Upper lobe of left lung (tissue), 6 donors: ENCODE results near the gene VASN. TPM values are rescaled to one million over a fixed set of nuclear protein-coding genes. Genes with fewer than 3 reads are reported as not detected.
A peak's percentile ranks its signal among the peaks of the same experiment; 100 is the strongest.
"Not testable (repeated sequence)": the region's sequence is repeated elsewhere in the genome, so short reads cannot be mapped to it uniquely, and the experiment has no call there.

ENCODE experiments used
- ATAC-seq, 2 donors: fragments of 200-7000 bp; cut with Tn5 transposase; one replicate each; pipeline ENCODE4 v1.9.1; 2022; ENCODE audit warnings: mild to moderate bottlenecking in 2 of 2, moderate library complexity in 2 of 2; ENCODE audit not compliant: low FRiP score in 2 of 2
- DNase-seq, 2 donors: peaks; one replicate each; pipeline ENCODE4 v3.0.0-alpha.2; 2019 to 2020
- H3K27ac ChIP-seq, 4 donors: fragments of 200-600 bp; sonication (generic); one replicate each; pipeline ENCODE4 v1.5.1; 2016 to 2019
- H3K27me3 ChIP-seq, 4 donors: fragments of 200-600 bp; sonication (generic); one replicate each; pipeline ENCODE4 v1.5.1; 2017 to 2019
- H3K36me3 ChIP-seq, 4 donors: fragments of 200-600 bp; sonication (generic); one replicate each; pipeline ENCODE4 v1.5.1; 2016 to 2019
- H3K4me1 ChIP-seq, 4 donors: fragments of 200-600 bp; sonication (generic); one replicate each; pipeline ENCODE4 v1.5.1; 2018 to 2019
- H3K4me3 ChIP-seq, 4 donors: fragments of 200-600 bp; sonication (generic); one replicate each; pipeline ENCODE4 v1.5.1; 2017 to 2019; ENCODE audit warnings: mild to moderate bottlenecking in 2 of 4, moderate library complexity in 1 of 4
- H3K9me3 ChIP-seq, 4 donors: fragments of 200-600 bp; sonication (generic); one replicate each; pipeline ENCODE4 v1.5.1; 2018 to 2019
- EP300 ChIP-seq, 4 donors: sonication (generic); formaldehyde crosslinking; IDR thresholded peaks; one replicate each; pipeline ENCODE4 v1.5.1; 2017; ENCODE audit warnings: antibody characterized with exemption in 4 of 4, control low read depth in 2 of 4
- POLR2A ChIP-seq, 4 donors: fragments of 450-650 bp; IDR thresholded peaks; one replicate each; pipeline ENCODE4 v1.5.1; 2016 to 2017; ENCODE audit warnings: antibody characterized with exemption in 4 of 4, mild to moderate bottlenecking in 2 of 4
- POLR2AphosphoS5 ChIP-seq, 2 donors: sonication (generic); formaldehyde crosslinking; IDR thresholded peaks; one replicate each; pipeline ENCODE4 v1.5.1; 2017; ENCODE audit warnings: antibody characterized with exemption in 2 of 2
- WGBS, 2 donors: methylation state at CpG; one replicate each; pipeline ENCODE4 v1.1.5; 2017 to 2018; 5-methylcytosine and 5-hydroxymethylcytosine counted together
- total RNA-seq, 6 donors: library from RNA; depleted of rRNA in 4 of 6; stranded (reverse); fragments of >200 nt in 4 of 6; gene quantifications; one replicate each; pipeline versions ENCODE4 v1.1.0 to v1.2.1, GENCODE V29; 2016 to 2021
- TF ChIP-seq, protein P1 (sequence below), 6 experiments: fragments of 450-650 bp in 4 of 6; fragments of 200-600 bp in 2 of 6; sonication (generic) in 2 of 6; IDR thresholded peaks; one replicate each; pipeline ENCODE4 v1.5.1; 2016 to 2019; ENCODE audit warnings: antibody characterized with exemption in 6 of 6
- donor health status: DM: no; HTN: no; CAD: no; lungs with moderate emphysema.
- donor health status: DM: no; HTN: yes; CAD: no; lungs with severe emphysema.

VASN gene
- total RNA-seq, 6 donors from 2014 or later, result 11.4 to 40.6 (median 30.2) TPM

- 67 to 84% methylated on average over 8 to 9 of the region's 9 CpGs for WGBS, 2 donors
- TF ChIP-seq EP300 (IDR thresholded peaks at IDR 0.05), result no peak
- no peak for TF ChIP-seq POLR2A (IDR thresholded peaks at IDR 0.05)
- no peak for TF ChIP-seq POLR2AphosphoS5 (IDR thresholded peaks at IDR 0.05)
- TF ChIP-seq, protein P1, sequence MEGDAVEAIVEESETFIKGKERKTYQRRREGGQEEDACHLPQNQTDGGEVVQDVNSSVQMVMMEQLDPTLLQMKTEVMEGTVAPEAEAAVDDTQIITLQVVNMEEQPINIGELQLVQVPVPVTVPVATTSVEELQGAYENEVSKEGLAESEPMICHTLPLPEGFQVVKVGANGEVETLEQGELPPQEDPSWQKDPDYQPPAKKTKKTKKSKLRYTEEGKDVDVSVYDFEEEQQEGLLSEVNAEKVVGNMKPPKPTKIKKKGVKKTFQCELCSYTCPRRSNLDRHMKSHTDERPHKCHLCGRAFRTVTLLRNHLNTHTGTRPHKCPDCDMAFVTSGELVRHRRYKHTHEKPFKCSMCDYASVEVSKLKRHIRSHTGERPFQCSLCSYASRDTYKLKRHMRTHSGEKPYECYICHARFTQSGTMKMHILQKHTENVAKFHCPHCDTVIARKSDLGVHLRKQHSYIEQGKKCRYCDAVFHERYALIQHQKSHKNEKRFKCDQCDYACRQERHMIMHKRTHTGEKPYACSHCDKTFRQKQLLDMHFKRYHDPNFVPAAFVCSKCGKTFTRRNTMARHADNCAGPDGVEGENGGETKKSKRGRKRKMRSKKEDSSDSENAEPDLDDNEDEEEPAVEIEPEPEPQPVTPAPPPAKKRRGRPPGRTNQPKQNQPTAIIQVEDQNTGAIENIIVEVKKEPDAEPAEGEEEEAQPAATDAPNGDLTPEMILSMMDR (IDR thresholded peaks at IDR 0.05), result no peak
- ATAC-seq, result no peak
- Histone ChIP-seq H3K27ac (peak overlapping the region in 1 of 4 donors; percentile 6), H3K36me3 (peaks cover 0 to 59% (median 44%) of the 10 kb centered on the region in 4 donors), H3K4me1 (peaks cover 25 to 36% (median 31%) of the 10 kb centered on the region in 4 donors), H3K9me3 (no peaks in the 10 kb centered on the region), H3K27me3 (no peaks in the 10 kb centered on the region), H3K4me3 (no peak overlapping the region)
- DNase-seq, result no peak
These were observed 38.4 kb upstream of the VASN start for GRCh38 chr16:4333308-4333638.

GRCh38 chr16:4333714-4334113 is 37.9 kb upstream of the VASN start:
- not testable (repeated sequence) for H3K4me3 ChIP-seq, H3K27me3 ChIP-seq, ATAC-seq, DNase-seq, H3K9me3 ChIP-seq
- Histone ChIP-seq H3K4me1 (peaks cover 23 to 36% (median 31%) of the 10 kb centered on the region in 4 donors), H3K27ac (peak overlapping the region in 1 of 4 donors; percentile 6), H3K36me3 (peaks cover 0 to 64% (median 45%) of the 10 kb centered on the region in 4 donors)
- WGBS, 2 donors, result 92 to 93% methylated on average over 9 of the region's 9 CpGs

DNA sequence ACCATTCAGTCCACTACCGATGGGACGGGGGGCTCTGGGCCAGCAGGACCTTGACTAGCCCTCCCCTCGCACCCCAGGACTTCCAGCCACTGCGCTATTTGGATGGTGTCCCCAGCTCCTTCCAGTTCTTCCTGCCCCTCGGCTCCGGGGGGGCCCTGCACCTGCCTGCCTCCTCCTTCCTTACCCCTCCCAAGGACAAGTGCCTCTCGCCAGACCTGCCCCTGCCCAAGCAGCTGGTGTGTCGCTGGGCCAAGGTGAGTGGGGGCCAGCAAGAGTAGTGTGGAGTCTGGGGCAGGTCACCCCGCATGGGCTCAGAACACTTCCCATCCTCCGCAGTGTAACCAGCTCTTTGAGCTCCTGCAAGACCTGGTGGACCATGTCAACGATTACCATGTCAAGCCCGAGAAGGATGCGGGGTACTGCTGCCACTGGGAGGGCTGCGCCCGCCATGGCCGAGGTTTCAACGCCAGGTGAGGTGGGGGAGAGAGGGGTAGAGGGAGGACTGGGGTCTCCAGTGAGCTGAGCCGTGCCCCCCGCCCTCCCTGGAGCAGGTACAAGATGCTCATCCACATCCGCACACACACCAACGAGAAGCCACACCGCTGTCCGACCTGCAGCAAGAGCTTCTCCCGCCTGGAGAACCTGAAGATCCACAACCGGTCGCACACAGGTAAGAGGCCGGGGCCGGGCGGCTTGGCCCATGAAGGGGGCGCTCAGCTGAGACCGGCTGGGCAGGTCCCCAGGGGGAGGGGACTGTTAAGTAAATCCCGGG is 36.7 kb upstream of the VASN start:
- DNase-seq, result peak in 1 of 2 donors; percentile 70

DNA sequence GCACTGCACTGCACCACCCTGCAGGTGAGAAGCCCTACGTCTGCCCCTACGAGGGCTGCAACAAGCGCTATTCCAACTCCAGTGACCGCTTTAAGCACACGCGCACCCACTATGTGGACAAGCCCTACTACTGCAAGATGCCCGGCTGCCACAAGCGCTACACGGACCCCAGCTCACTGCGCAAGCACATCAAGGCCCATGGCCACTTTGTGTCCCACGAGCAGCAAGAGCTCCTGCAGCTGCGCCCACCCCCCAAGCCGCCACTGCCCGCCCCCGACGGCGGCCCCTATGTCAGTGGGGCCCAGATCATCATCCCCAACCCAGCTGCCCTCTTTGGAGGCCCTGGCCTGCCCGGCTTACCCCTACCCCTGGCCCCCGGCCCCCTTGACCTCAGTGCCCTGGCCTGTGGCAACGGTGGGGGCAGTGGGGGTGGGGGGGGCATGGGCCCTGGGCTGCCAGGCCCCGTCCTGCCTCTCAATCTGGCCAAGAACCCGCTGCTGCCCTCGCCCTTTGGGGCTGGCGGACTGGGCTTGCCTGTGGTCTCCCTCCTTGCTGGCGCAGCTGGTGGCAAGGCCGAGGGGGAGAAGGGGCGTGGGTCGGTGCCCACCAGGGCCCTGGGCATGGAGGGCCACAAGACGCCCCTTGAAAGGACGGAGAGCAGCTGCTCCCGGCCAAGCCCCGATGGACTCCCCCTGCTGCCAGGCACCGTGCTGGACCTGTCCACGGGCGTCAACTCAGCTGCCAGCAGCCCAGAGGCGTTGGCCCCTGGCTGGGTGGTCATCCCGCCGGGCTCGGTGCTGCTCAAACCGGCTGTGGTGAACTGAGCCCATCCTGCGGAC is 34.7 kb upstream of the VASN start:
- Histone ChIP-seq H3K27ac (peak overlapping the region in 2 of 4 donors; percentile 75 to 88), H3K4me1 (peaks cover 25 to 41% (median 36%) of the 10 kb centered on the region in 4 donors), H3K27me3 (no peaks in the 10 kb centered on the region), H3K9me3 (no peaks in the 10 kb centered on the region), H3K4me3 (no peak overlapping the region), H3K36me3 (peaks cover 2 to 84% (median 60%) of the 10 kb centered on the region in 4 donors)
- ATAC-seq (no peak), DNase-seq (peak in 1 of 2 donors; percentile 80)
- WGBS, 2 donors, result 91 to 92% methylated on average over 7 to 33 of the region's 41 CpGs
- TF ChIP-seq EP300 (IDR thresholded peaks at IDR 0.05), result no peak
- no peak for TF ChIP-seq POLR2A (IDR thresholded peaks at IDR 0.05)
- no peak for TF ChIP-seq POLR2AphosphoS5 (IDR thresholded peaks at IDR 0.05)
- TF ChIP-seq, protein P1 (IDR thresholded peaks at IDR 0.05), result no peak

More for the DNA sequence above, 36.7 kb upstream of the VASN start:
- 86 to 88% methylated on average over 22 to 31 of the region's 32 CpGs for WGBS, 2 donors
- TF ChIP-seq EP300 (IDR thresholded peaks at IDR 0.05) (no peak), POLR2AphosphoS5 (IDR thresholded peaks at IDR 0.05) (no peak), POLR2A (IDR thresholded peaks at IDR 0.05) (no peak)
- TF ChIP-seq, protein P1 (IDR thresholded peaks at IDR 0.05), result no peak
- Histone ChIP-seq H3K27ac (peak overlapping the region in 1 of 4 donors; percentile 26), H3K27me3 (no peaks in the 10 kb centered on the region), H3K9me3 (no peaks in the 10 kb centered on the region), H3K4me3 (no peak overlapping the region), H3K4me1 (peaks cover 23 to 35% (median 30%) of the 10 kb centered on the region in 4 donors), H3K36me3 (peaks cover 0 to 71% (median 50%) of the 10 kb centered on the region in 4 donors)
- no peak for ATAC-seq

DNA sequence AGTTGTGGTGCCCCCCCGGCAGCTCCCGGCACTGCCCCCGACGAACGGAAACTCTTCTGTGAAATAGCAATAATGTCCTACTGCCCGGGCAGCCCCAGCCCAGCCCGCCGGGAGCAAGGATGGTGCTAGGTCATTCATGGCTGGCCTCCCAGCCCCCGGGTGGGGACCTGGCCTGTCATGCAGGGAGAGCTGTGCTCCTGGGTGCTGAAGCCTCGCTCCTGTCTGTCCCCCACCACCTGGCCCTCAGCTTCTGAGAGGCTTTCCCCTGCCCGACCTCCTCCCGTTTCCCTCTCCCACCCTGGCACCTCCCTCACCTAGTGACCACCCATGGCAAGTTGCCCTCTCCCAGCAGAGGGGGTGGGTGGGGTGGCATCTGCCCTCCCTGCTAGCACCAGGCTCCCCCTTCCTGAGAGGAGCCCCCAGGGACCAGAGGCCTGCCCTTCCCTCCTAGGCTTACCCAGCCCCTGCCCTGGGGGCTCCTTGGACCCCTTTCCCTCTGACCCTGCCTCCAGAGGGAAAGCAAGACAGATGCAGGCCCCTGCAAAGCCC is 34.0 kb upstream of the VASN start:
- TF ChIP-seq, protein P1 (IDR thresholded peaks at IDR 0.05), result no peak
- TF ChIP-seq POLR2A (IDR thresholded peaks at IDR 0.05), result no peak
- no peak for TF ChIP-seq EP300 (IDR thresholded peaks at IDR 0.05)
- TF ChIP-seq POLR2AphosphoS5 (IDR thresholded peaks at IDR 0.05), result no peak
- Histone ChIP-seq H3K27ac (peak overlapping the region in 3 of 4 donors; percentile 74 to 88 (median 75)), H3K4me3 (no peak overlapping the region), H3K9me3 (no peaks in the 10 kb centered on the region), H3K4me1 (peaks cover 29 to 46% (median 36%) of the 10 kb centered on the region in 4 donors), H3K27me3 (no peaks in the 10 kb centered on the region), H3K36me3 (peaks cover 2 to 78% (median 55%) of the 10 kb centered on the region in 4 donors)
- 70 to 86% methylated on average over 2 to 12 of the region's 12 CpGs for WGBS, 2 donors
- ATAC-seq (no peak), DNase-seq (no peak)
